Measurements from ENCODE around the gene UBLCP1.
"Not testable (repeated sequence)": the region's sequence is repeated elsewhere in the genome, so short reads cannot be mapped to it uniquely, and the experiment has no call there.

UBLCP1 gene

DNA sequence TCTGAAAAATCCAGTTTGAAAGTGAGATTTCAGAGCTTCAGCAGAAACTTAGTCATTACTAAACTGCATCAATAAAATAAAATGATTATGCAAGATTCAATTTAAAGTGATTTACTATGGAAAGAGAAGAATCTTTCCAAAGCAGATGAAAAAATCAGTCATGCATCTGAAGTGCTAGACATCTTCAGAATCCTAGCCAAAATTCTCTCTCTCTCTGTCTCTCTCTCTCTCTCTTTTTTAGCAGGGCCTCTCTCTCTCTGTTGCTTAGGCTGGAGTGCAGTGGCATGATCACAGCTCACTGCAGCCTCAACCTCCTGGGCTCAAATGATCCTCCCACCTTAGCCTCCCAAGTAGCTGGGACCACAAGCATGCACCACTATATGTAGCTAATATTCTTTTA lies 18.2 kb upstream of the UBLCP1 start:
- Histone ChIP-seq H3K4me1 (ENCODE audit: control extremely low read depth in 1 of 4, control insufficient read depth in 4 of 4, insufficient read depth in 4 of 4, low read length in 3 of 4) (peaks cover 4 to 20% (median 8%) of the 10 kb centered on the region in 4 experiments), H3K27ac (ENCODE audit: insufficient read depth in 1 of 2, low read depth in 1 of 2, low read length in 2 of 2, poor library complexity in 1 of 2, severe bottlenecking in 2 of 2) (no peak overlapping the region), H3K4me3 (ENCODE audit: control insufficient read depth in 1 of 7, extremely low read depth in 1 of 7, insufficient read depth in 4 of 7, low read depth in 2 of 7, low read length in 6 of 7) (no peak overlapping the region), H3K9me3 (ENCODE audit: control extremely low read depth in 1 of 5, control insufficient read depth in 4 of 5, insufficient read depth in 2 of 5, low read depth in 1 of 5, low read length in 4 of 5) (no peaks in the 10 kb centered on the region), H3K36me3 (ENCODE audit: control insufficient read depth in 4 of 4, insufficient read depth in 4 of 4, low read length in 3 of 4) (no peaks in the 10 kb centered on the region), H3K27me3 (replicated peaks in 2 of 5; ENCODE audit: control insufficient read depth in 4 of 5, insufficient read depth in 5 of 5, low read length in 4 of 5) (no peaks in the 10 kb centered on the region)
- DNase-seq = no peak
- POLR2A ChIA-PET = no interaction called here
- CTCF ChIA-PET = interaction anchor here (0.7 to 1.1 kb wide), 2 partner anchors 12 to 35 kb away, joined by 3 read pairs; no protein-coding TSS in a partner anchor

- no peaks in the 10 kb centered on the region for H3K9me3 ChIP-seq (ENCODE audit: control extremely low read depth in 1 of 5, control insufficient read depth in 4 of 5, insufficient read depth in 2 of 5, low read depth in 1 of 5, low read length in 4 of 5)
- H3K27me3 ChIP-seq (replicated peaks in 2 of 5; ENCODE audit: control insufficient read depth in 4 of 5, insufficient read depth in 5 of 5, low read length in 4 of 5) = no peaks in the 10 kb centered on the region
- DNase-seq = no peak
- H3K36me3 ChIP-seq (ENCODE audit: control insufficient read depth in 4 of 4, insufficient read depth in 4 of 4, low read length in 3 of 4) = no peaks in the 10 kb centered on the region
- no peaks in the 10 kb centered on the region for H3K4me1 ChIP-seq (ENCODE audit: control extremely low read depth in 1 of 4, control insufficient read depth in 4 of 4, insufficient read depth in 4 of 4, low read length in 3 of 4)
- H3K4me3 ChIP-seq (ENCODE audit: control insufficient read depth in 1 of 7, extremely low read depth in 1 of 7, insufficient read depth in 4 of 7, low read depth in 2 of 7, low read length in 6 of 7) = no peak overlapping the region
- ChIA-PET POLR2A (no interaction called here), CTCF (no interaction called here)
- no CpG with 5 or more reads among the region's 2 CpGs for WGBS (ENCODE audit: insufficient coverage)
- no peak overlapping the region for H3K27ac ChIP-seq (ENCODE audit: insufficient read depth in 1 of 2, low read depth in 1 of 2, low read length in 2 of 2, poor library complexity in 1 of 2, severe bottlenecking in 2 of 2)
Observed at GRCh38 chr5:159249158-159249557, 13.9 kb upstream of the UBLCP1 start.

DNA sequence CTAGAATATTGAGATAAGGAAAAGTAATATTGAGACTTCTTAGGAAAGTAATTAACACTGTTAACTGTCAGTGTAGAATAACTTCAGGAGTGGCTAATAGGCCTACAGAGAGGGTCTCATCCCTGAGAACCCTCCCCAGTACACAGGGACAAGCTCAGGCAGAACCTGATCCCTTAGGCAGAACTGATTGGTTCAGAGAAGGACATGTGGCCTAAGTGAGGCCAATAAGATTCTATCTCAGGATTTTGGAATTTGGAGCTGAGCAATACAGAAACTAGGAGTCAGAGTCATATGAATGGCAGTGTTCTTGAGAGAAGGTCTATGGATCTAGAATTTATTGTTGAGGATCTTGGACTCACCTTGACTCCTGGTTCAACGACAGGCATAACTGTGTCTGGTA lies 10.9 kb upstream of the UBLCP1 start:
- DNase-seq = no peak
- POLR2A ChIA-PET = no interaction called here
- Histone ChIP-seq H3K27ac (ENCODE audit: insufficient read depth in 1 of 2, low read depth in 1 of 2, low read length in 2 of 2, poor library complexity in 1 of 2, severe bottlenecking in 2 of 2) (no peak overlapping the region), H3K4me1 (ENCODE audit: control extremely low read depth in 1 of 4, control insufficient read depth in 4 of 4, insufficient read depth in 4 of 4, low read length in 3 of 4) (no peaks in the 10 kb centered on the region), H3K36me3 (ENCODE audit: control insufficient read depth in 4 of 4, insufficient read depth in 4 of 4, low read length in 3 of 4) (no peaks in the 10 kb centered on the region), H3K9me3 (ENCODE audit: control extremely low read depth in 1 of 5, control insufficient read depth in 4 of 5, insufficient read depth in 2 of 5, low read depth in 1 of 5, low read length in 4 of 5) (no peaks in the 10 kb centered on the region), H3K4me3 (ENCODE audit: control insufficient read depth in 1 of 7, extremely low read depth in 1 of 7, insufficient read depth in 4 of 7, low read depth in 2 of 7, low read length in 6 of 7) (no peak overlapping the region), H3K27me3 (replicated peaks in 2 of 5; ENCODE audit: control insufficient read depth in 4 of 5, insufficient read depth in 5 of 5, low read length in 4 of 5) (no peaks in the 10 kb centered on the region)
- WGBS (ENCODE audit: insufficient coverage) = no CpG with 5 or more reads among the region's 1 CpG
- CTCF ChIA-PET = interaction anchor here (1.4 to 2.6 kb wide), 2 partner anchors 9 to 27 kb away, joined by 4 to 7 read pairs; no protein-coding TSS in a partner anchor

DNA sequence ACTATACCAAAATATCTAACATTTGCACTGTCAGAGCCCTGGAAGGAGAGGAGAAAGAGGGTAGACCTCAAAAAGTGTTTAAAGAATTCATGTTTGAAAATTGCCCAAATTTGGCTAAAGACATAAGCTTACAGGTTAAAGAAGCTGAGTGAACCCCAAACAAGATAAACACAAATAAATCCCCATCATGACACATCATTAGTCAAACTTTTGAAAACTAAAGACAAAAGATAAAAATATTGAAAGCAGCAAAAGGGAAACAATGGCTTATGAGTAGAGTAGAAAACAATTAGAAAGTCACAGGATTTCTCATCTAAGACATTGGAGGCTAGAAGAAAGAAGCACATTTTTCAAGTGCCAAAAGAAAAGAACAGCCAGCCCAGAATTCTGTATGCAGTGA lies 6.1 kb upstream of the UBLCP1 start:
- Histone ChIP-seq H3K36me3 (ENCODE audit: control insufficient read depth in 4 of 4, insufficient read depth in 4 of 4, low read length in 3 of 4) (no peaks in the 10 kb centered on the region), H3K27me3 (replicated peaks in 2 of 5; ENCODE audit: control insufficient read depth in 4 of 5, insufficient read depth in 5 of 5, low read length in 4 of 5) (no peaks in the 10 kb centered on the region), H3K4me3 (ENCODE audit: control insufficient read depth in 1 of 7, extremely low read depth in 1 of 7, insufficient read depth in 4 of 7, low read depth in 2 of 7, low read length in 6 of 7) (no peak overlapping the region), H3K4me1 (ENCODE audit: control extremely low read depth in 1 of 4, control insufficient read depth in 4 of 4, insufficient read depth in 4 of 4, low read length in 3 of 4) (peaks cover under 1 to 4% (median 3%) of the 10 kb centered on the region in 4 experiments), H3K9me3 (ENCODE audit: control extremely low read depth in 1 of 5, control insufficient read depth in 4 of 5, insufficient read depth in 2 of 5, low read depth in 1 of 5, low read length in 4 of 5) (no peaks in the 10 kb centered on the region), H3K27ac (ENCODE audit: insufficient read depth in 1 of 2, low read depth in 1 of 2, low read length in 2 of 2, poor library complexity in 1 of 2, severe bottlenecking in 2 of 2) (no peak overlapping the region)
- DNase-seq = no peak
- CTCF ChIA-PET = interaction anchor here (1.0 to 1.7 kb wide), 4 partner anchors 10 to 49 kb away, joined by 3 read pairs; no protein-coding TSS in a partner anchor
- POLR2A ChIA-PET = interaction anchor here (0.6 kb wide), 1 partner anchor 87 kb away, joined by 3 read pairs; no protein-coding TSS in a partner anchor

DNA sequence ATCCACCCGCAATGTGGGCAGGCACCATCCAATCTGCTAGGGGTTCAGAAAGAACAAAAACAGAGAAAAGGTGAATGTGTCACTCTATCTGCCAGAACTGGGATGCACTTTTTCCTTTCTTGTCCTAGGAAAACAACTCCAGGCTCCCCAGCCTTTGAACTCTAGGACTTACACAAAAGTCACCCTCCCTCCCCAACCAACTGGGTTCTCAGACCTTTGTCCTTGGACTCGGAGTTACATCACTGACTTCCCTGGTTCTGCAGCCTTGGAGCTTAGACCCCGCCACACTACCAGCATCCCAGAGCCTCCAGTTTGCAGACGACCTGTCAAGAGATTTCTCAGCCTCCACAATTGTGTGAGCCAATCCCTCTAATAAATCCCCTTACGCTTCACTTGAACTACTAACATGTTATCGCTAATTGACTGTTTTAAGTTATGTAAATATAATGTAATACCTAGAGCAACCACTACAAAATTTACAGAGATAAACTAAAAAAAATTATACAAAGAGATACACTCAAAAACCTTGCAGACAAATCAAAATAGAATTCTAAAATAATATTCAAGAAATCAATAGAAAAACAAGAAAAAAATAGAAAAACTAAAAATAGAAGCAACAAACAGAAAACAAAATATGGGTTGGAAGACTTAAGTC lies 5.3 kb upstream of the UBLCP1 start:
- H3K4me1 ChIP-seq (ENCODE audit: control extremely low read depth in 1 of 4, control insufficient read depth in 4 of 4, insufficient read depth in 4 of 4, low read length in 3 of 4) = peaks cover 6 to 11% (median 10%) of the 10 kb centered on the region in 4 experiments
- no peak overlapping the region for H3K4me3 ChIP-seq (ENCODE audit: control insufficient read depth in 1 of 7, extremely low read depth in 1 of 7, insufficient read depth in 4 of 7, low read depth in 2 of 7, low read length in 6 of 7)
- H3K27me3 ChIP-seq (replicated peaks in 2 of 5; ENCODE audit: control insufficient read depth in 4 of 5, insufficient read depth in 5 of 5, low read length in 4 of 5) = no peaks in the 10 kb centered on the region
- 98% methylated on average over 4 of the region's 6 CpGs for WGBS (ENCODE audit: insufficient coverage)
- H3K27ac ChIP-seq (ENCODE audit: insufficient read depth in 1 of 2, low read depth in 1 of 2, low read length in 2 of 2, poor library complexity in 1 of 2, severe bottlenecking in 2 of 2) = no peak overlapping the region
- DNase-seq = no peak
- ChIA-PET CTCF (interaction anchor here (1.0 to 1.7 kb wide), 3 partner anchors 9 to 50 kb away, joined by 3 read pairs; no protein-coding TSS in a partner anchor), POLR2A (no interaction called here)
- no peaks in the 10 kb centered on the region for H3K36me3 ChIP-seq (ENCODE audit: control insufficient read depth in 4 of 4, insufficient read depth in 4 of 4, low read length in 3 of 4)
- H3K9me3 ChIP-seq (ENCODE audit: control extremely low read depth in 1 of 5, control insufficient read depth in 4 of 5, insufficient read depth in 2 of 5, low read depth in 1 of 5, low read length in 4 of 5) = no peaks in the 10 kb centered on the region

GRCh38 chr5:159258361-159258760 lies 4.7 kb upstream of the UBLCP1 start:
- Histone ChIP-seq H3K9me3 (ENCODE audit: control extremely low read depth in 1 of 5, control insufficient read depth in 4 of 5, insufficient read depth in 2 of 5, low read depth in 1 of 5, low read length in 4 of 5) (no peaks in the 10 kb centered on the region), H3K27ac (ENCODE audit: insufficient read depth in 1 of 2, low read depth in 1 of 2, low read length in 2 of 2, poor library complexity in 1 of 2, severe bottlenecking in 2 of 2) (no peak overlapping the region), H3K27me3 (replicated peaks in 2 of 5; ENCODE audit: control insufficient read depth in 4 of 5, insufficient read depth in 5 of 5, low read length in 4 of 5) (no peaks in the 10 kb centered on the region), H3K36me3 (ENCODE audit: control insufficient read depth in 4 of 4, insufficient read depth in 4 of 4, low read length in 3 of 4) (no peaks in the 10 kb centered on the region), H3K4me1 (ENCODE audit: control extremely low read depth in 1 of 4, control insufficient read depth in 4 of 4, insufficient read depth in 4 of 4, low read length in 3 of 4) (peaks cover 6 to 15% (median 11%) of the 10 kb centered on the region in 4 experiments), H3K4me3 (ENCODE audit: control insufficient read depth in 1 of 7, extremely low read depth in 1 of 7, insufficient read depth in 4 of 7, low read depth in 2 of 7, low read length in 6 of 7) (no peak overlapping the region)
- no CpG with 5 or more reads among the region's 2 CpGs for WGBS (ENCODE audit: insufficient coverage)
- CTCF ChIA-PET = interaction anchor here (1.0 to 1.7 kb wide), 3 partner anchors 8 to 102 kb away, joined by 3 to 4 read pairs (median 3); no protein-coding TSS in a partner anchor
- POLR2A ChIA-PET = no interaction called here
- DNase-seq = no peak

GRCh38 chr5:159260212-159260611 lies 2.9 kb upstream of the UBLCP1 start:
- WGBS (ENCODE audit: insufficient coverage) = 81% methylated on average over 3 of the region's 4 CpGs
- H3K4me1 ChIP-seq (ENCODE audit: control extremely low read depth in 1 of 4, control insufficient read depth in 4 of 4, insufficient read depth in 4 of 4, low read length in 3 of 4) = peaks cover 8 to 23% (median 17%) of the 10 kb centered on the region in 4 experiments
- H3K9me3 ChIP-seq (ENCODE audit: control extremely low read depth in 1 of 5, control insufficient read depth in 4 of 5, insufficient read depth in 2 of 5, low read depth in 1 of 5, low read length in 4 of 5); H3K27me3 ChIP-seq (replicated peaks in 2 of 5; ENCODE audit: control insufficient read depth in 4 of 5, insufficient read depth in 5 of 5, low read length in 4 of 5); CTCF ChIA-PET; H3K4me3 ChIP-seq (ENCODE audit: control insufficient read depth in 1 of 7, extremely low read depth in 1 of 7, insufficient read depth in 4 of 7, low read depth in 2 of 7, low read length in 6 of 7); POLR2A ChIA-PET; H3K27ac ChIP-seq (ENCODE audit: insufficient read depth in 1 of 2, low read depth in 1 of 2, low read length in 2 of 2, poor library complexity in 1 of 2, severe bottlenecking in 2 of 2); DNase-seq; H3K36me3 ChIP-seq (ENCODE audit: control insufficient read depth in 4 of 4, insufficient read depth in 4 of 4, low read length in 3 of 4): not testable (repeated sequence)

Measured in common myeloid progenitor, CD34-positive (primary cell).